ENCODE measurements around the gene NT5C3B. TPM values are rescaled to one million over a fixed set of nuclear protein-coding genes. Genes with fewer than 3 reads are reported as not detected.

Gene NT5C3B
- 10 to 100 TPM; 36.5 to 39.4 TPM for total RNA-seq
- polyA plus RNA-seq, result 10 to 100 TPM; 34.9 to 68.5 TPM
- long read RNA-seq, donor 1, transcript NT5C3B-216 (8 exons, 1,534 nt), result major isoform, 12 of 40 reads
- long read RNA-seq, donor 1, partial matches to known transcripts, result 20 of 40 reads
- long read RNA-seq, donor 1, other reads (novel, unspliced or antisense), result 0 of 40 reads
- long read RNA-seq, donor 2, transcript NT5C3B-216 (8 exons, 1,534 nt), result major isoform, 6 of 21 reads
- long read RNA-seq, donor 2, partial matches to known transcripts, result 13 of 21 reads
- long read RNA-seq, donor 2, other reads (novel, unspliced or antisense), result 0 of 21 reads
- long read RNA-seq, donor 3, transcript NT5C3B-216 (8 exons, 1,534 nt), result major isoform, 5 of 17 reads
- long read RNA-seq, donor 3, partial matches to known transcripts, result 6 of 17 reads
- long read RNA-seq, donor 3, other reads (novel, unspliced or antisense), result 0 of 17 reads
- long read RNA-seq, donor 4, transcript NT5C3B-216 (8 exons, 1,534 nt), result major isoform, 6 of 21 reads
- long read RNA-seq, donor 4, partial matches to known transcripts, result 14 of 21 reads
- long read RNA-seq, donor 4, other reads (novel, unspliced or antisense), result 0 of 21 reads
- long read RNA-seq, donor 5, transcript NT5C3B-216 (8 exons, 1,534 nt), result major isoform, 21 of 58 reads
- long read RNA-seq, donor 5, partial matches to known transcripts, result 20 of 58 reads
- long read RNA-seq, donor 5, other reads (novel, unspliced or antisense), result 6 of 58 reads

DNA sequence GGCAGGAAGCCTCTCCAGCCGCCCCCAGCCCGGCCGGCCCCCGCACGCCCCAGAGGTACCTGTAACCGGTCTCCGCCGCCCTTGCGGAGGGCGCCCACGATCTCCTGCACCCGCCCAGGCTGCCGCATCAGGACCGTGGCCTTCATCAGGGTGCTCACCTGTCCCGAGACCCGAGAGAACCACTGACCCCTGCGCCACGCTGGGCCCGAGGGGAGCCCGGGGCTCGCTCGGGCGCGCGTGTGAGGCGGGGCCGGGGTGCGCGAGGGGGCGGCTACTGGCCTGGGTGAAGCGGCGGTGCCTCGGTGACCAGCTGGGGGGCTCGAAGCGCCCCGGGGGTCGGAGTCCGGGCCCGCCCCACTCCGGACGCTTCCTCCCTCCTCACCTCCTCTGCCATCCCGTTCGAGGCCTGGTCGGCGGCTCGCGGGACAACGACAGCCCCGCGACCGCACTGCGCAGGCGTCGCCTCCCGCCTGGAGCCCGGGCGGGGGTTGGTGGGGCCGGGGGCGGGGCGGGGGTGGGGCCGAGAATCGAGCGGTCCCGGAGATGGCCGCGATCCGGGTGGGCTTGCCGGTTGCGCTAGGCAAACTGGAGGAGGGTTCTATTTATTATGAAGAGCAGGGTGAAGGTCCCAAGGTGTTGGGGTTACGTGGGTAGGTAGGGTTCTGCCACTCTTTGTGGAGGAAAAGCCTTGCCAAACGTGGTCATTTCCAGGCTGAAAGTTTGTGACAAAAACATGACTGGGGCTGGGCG is at the start of gene NT5C3B:
Gene NT5C3B, minus strand, starts transcription at position 433 of the 750 bp plus-strand sequence. Its CDS starts 39 bp downstream, at position 394.
- peaks cover 1 to 8% (median 5%) of the 10 kb centered on the region in 5 donors for H3K4me1 ChIP-seq (ENCODE audit: control insufficient read depth in 5 of 5, insufficient read depth in 5 of 5, low read length in 5 of 5)
- peaks cover 0 to 7% (median 5%) of the 10 kb centered on the region in 4 donors for H3K36me3 ChIP-seq (ENCODE audit: control insufficient read depth in 4 of 4, insufficient read depth in 4 of 4, low read length in 4 of 4)
- H3K4me3 ChIP-seq, result peak within 1 kb of the TSS; percentile 87
- H3K27me3 ChIP-seq (ENCODE audit: control insufficient read depth in 3 of 3, insufficient read depth in 3 of 3, low read length in 2 of 3), result no peaks in the 10 kb centered on the region
- WGBS, 2 donors, result 1 to 2% methylated on average over 70 to 72 of the region's 72 CpGs
- H3K9ac ChIP-seq (ENCODE audit: insufficient read depth in 1 of 2, low read length in 2 of 2), result peak within 1 kb of the TSS; percentile 63 to 70
- TF ChIP-seq, protein P1, sequence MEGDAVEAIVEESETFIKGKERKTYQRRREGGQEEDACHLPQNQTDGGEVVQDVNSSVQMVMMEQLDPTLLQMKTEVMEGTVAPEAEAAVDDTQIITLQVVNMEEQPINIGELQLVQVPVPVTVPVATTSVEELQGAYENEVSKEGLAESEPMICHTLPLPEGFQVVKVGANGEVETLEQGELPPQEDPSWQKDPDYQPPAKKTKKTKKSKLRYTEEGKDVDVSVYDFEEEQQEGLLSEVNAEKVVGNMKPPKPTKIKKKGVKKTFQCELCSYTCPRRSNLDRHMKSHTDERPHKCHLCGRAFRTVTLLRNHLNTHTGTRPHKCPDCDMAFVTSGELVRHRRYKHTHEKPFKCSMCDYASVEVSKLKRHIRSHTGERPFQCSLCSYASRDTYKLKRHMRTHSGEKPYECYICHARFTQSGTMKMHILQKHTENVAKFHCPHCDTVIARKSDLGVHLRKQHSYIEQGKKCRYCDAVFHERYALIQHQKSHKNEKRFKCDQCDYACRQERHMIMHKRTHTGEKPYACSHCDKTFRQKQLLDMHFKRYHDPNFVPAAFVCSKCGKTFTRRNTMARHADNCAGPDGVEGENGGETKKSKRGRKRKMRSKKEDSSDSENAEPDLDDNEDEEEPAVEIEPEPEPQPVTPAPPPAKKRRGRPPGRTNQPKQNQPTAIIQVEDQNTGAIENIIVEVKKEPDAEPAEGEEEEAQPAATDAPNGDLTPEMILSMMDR (IDR thresholded peaks at IDR 0.05; ENCODE audit: control extremely low read depth, extremely low read depth), result no peak
- peak within 1 kb of the TSS; percentile 52 to 65 for H3K27ac ChIP-seq (ENCODE audit: low read depth in 1 of 2, low read length in 1 of 2)
- ATAC-seq (ENCODE audit: insufficient read depth, low FRiP score) (peak; percentile 83), DNase-seq (peak; percentile 70 to 80 (median 78))
- H3K9me3 ChIP-seq (ENCODE audit: control insufficient read depth in 4 of 4, insufficient read depth in 3 of 4, low read length in 3 of 4), result no peaks in the 10 kb centered on the region

DNA sequence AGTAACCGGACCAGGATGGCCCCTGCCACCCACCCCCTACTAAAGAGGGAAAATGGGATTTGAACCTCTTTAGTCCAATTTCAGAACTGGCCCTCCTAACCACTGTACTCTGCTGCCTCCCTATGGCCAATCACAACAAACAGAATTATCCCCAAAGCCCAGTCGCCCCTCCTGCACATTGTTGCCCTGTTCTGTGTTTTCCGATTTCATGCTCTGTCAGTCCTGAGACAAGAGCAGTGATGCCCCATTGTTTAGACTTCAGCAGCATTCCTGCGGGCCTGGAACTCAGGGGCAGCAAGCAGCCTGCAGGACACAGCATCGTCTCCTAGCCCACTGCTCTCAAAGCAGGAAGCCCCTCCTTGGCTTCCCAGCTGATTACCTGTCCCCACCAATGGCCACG is 49.7 kb upstream of the NT5C3B start:
- TF ChIP-seq, protein P1 (IDR thresholded peaks at IDR 0.05; ENCODE audit: control extremely low read depth, extremely low read depth), result no peak
- ATAC-seq (ENCODE audit: insufficient read depth, low FRiP score) (no peak), DNase-seq (peak in 1 of 3 donors; percentile 26)
- Histone ChIP-seq H3K27me3 (ENCODE audit: control insufficient read depth in 3 of 3, insufficient read depth in 3 of 3, low read length in 2 of 3) (no peaks in the 10 kb centered on the region), H3K9me3 (ENCODE audit: control insufficient read depth in 4 of 4, insufficient read depth in 3 of 4, low read length in 3 of 4) (no peaks in the 10 kb centered on the region), H3K27ac (ENCODE audit: low read depth in 1 of 2, low read length in 1 of 2) (no peak overlapping the region), H3K36me3 (ENCODE audit: control insufficient read depth in 4 of 4, insufficient read depth in 4 of 4, low read length in 4 of 4) (peaks cover 26 to 58% (median 36%) of the 10 kb centered on the region in 4 donors), H3K4me1 (ENCODE audit: control insufficient read depth in 5 of 5, insufficient read depth in 5 of 5, low read length in 5 of 5) (no peaks in the 10 kb centered on the region), H3K9ac (ENCODE audit: insufficient read depth in 1 of 2, low read length in 2 of 2) (no peak overlapping the region), H3K4me3 (no peak overlapping the region)
- 91 to 92% methylated on average over 6 of the region's 6 CpGs for WGBS, 2 donors

DNA sequence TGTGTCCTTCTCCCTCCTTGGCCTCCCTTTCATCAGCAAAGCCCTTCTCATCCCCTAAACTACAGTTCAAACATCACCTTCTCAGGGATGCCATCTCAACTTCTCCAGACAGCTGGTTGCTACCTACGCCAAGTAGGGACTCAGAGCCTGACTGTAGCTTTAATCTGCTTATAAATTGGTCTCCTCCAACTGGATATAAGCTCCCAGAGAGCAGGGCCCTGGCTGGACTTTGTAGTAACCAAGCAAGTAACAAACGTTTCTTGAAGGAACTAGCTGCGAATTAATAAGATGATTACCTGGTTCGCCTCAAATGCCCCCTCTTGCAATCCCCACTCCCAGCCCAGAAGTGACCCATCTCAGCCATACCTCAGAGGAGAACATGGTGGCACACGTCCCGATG is 46.7 kb upstream of the NT5C3B start:
- ATAC-seq (ENCODE audit: insufficient read depth, low FRiP score) (no peak), DNase-seq (no peak)
- WGBS, 2 donors, result 90 to 97% methylated on average over 6 of the region's 6 CpGs
- Histone ChIP-seq H3K27me3 (ENCODE audit: control insufficient read depth in 3 of 3, insufficient read depth in 3 of 3, low read length in 2 of 3) (no peaks in the 10 kb centered on the region), H3K4me1 (ENCODE audit: control insufficient read depth in 5 of 5, insufficient read depth in 5 of 5, low read length in 5 of 5) (no peaks in the 10 kb centered on the region), H3K27ac (ENCODE audit: low read depth in 1 of 2, low read length in 1 of 2) (no peak overlapping the region), H3K9ac (ENCODE audit: insufficient read depth in 1 of 2, low read length in 2 of 2) (no peak overlapping the region), H3K36me3 (ENCODE audit: control insufficient read depth in 4 of 4, insufficient read depth in 4 of 4, low read length in 4 of 4) (peaks cover 31 to 57% (median 41%) of the 10 kb centered on the region in 4 donors), H3K4me3 (no peak overlapping the region), H3K9me3 (ENCODE audit: control insufficient read depth in 4 of 4, insufficient read depth in 3 of 4, low read length in 3 of 4) (no peaks in the 10 kb centered on the region)
- TF ChIP-seq, protein P1 (IDR thresholded peaks at IDR 0.05; ENCODE audit: control extremely low read depth, extremely low read depth), result no peak
